Esophagus squamous epithelium (tissue), 4 donors: ENCODE data around the gene TBL1X.

Experiments used
- POLR2A ChIP-seq, 4 donors: fragments of 450-650 bp; IDR thresholded peaks; one replicate each; pipeline ENCODE4 v1.6.1; 2017; ENCODE audit warnings: antibody characterized with exemption in 4 of 4, mild to moderate bottlenecking in 4 of 4, moderate library complexity in 3 of 4
- TF ChIP-seq, protein P1 (sequence below), 6 experiments: fragments of 450-650 bp in 4 of 6; fragments of 200-600 bp in 2 of 6; sonication (generic) in 2 of 6; IDR thresholded peaks; one replicate each; pipeline ENCODE4 v1.5.1; 2016 to 2019; ENCODE audit warnings: antibody characterized with exemption in 6 of 6, mild to moderate bottlenecking in 4 of 6, moderate library complexity in 4 of 6

DNA sequence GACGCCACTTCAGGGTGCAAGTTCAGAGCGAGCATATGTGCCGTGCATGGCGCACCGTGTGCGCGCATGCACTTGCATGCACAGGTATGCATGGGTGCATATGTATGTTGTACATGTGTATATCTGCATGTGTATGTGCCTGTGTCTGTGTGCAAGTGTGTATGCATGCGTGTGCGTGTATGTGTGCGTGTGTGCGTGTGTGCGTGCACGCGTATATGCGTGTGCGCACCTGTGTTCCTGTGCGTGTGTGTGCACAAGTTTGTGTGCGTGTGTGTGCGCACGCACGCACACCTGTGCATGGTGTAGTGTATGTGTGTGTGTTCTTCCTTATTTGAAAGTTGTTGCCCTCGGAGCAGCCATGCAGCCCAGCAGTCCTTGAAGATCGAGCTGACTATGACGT is 224.0 kb downstream of the TBL1X start:
- TF ChIP-seq, protein P1, sequence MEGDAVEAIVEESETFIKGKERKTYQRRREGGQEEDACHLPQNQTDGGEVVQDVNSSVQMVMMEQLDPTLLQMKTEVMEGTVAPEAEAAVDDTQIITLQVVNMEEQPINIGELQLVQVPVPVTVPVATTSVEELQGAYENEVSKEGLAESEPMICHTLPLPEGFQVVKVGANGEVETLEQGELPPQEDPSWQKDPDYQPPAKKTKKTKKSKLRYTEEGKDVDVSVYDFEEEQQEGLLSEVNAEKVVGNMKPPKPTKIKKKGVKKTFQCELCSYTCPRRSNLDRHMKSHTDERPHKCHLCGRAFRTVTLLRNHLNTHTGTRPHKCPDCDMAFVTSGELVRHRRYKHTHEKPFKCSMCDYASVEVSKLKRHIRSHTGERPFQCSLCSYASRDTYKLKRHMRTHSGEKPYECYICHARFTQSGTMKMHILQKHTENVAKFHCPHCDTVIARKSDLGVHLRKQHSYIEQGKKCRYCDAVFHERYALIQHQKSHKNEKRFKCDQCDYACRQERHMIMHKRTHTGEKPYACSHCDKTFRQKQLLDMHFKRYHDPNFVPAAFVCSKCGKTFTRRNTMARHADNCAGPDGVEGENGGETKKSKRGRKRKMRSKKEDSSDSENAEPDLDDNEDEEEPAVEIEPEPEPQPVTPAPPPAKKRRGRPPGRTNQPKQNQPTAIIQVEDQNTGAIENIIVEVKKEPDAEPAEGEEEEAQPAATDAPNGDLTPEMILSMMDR (IDR thresholded peaks at IDR 0.05): no peak
- no peak for TF ChIP-seq POLR2A (IDR thresholded peaks at IDR 0.05)
